HG02970 (cell line): Measurements from ENCODE around the gene MSH5.

Source experiments
- ATAC-seq: cut with Tn5 transposase; IDR thresholded peaks from one replicate; pipeline ENCODE4 v1.9.1; 2021; ENCODE audit warnings: mild to moderate bottlenecking, moderate library complexity, moderate number of reproducible peaks; ENCODE audit not compliant: unreplicated experiment, low FRiP score

MSH5 gene

DNA sequence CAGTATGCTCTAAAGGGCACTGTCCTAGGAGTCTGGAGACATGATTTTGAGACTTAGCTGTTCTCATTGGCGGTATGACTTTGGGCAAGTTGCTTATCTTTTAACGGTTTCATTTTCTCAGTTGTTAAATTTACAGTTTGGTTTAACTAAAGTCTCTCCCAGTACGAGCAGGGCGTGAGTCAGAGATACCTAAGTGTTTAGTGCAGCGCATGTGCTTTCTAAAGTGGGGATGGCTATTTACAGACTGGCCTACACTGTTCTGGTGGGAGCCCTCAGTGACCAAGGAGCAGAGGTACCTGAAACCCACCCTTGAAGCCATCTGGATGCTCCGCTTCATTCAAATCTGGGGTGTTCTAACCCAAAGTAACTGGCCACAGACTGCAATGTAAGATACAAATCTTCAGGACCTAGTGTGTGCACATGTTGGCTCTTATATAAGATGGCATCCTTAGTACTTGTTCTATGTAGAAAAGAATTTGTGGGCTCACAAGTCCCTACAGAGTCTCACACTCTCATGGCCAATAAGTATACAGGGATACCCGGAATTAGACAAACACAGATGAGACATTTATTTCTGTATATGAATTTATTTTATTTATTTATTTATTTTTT lies 10.7 kb downstream of the MSH5 start:
- ATAC-seq = no peak

- ATAC-seq = no peak
Measured at GRCh38 chr6:31752739-31753319, 13.0 kb downstream of the MSH5 start.

DNA sequence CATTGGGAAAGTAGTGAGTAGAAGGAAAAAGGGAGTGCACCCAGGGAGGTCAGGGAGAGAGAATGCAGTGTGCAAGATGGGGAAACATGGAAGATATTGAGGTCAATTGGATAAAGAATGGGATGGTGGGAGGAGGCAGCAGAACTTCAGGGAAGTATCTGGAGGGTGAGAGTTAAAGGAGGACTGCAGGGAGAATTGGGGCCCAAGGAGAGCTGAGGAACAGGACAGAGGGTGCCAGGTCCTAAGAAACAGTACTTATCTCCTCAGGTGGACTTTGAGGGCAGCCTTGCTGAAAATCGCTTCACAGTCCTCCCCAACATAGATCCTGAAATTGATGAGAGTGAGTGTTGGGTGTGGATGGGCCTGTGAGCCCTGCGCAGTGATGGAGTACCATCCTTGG lies 18.5 kb downstream of the MSH5 start:
- ATAC-seq = no peak

DNA sequence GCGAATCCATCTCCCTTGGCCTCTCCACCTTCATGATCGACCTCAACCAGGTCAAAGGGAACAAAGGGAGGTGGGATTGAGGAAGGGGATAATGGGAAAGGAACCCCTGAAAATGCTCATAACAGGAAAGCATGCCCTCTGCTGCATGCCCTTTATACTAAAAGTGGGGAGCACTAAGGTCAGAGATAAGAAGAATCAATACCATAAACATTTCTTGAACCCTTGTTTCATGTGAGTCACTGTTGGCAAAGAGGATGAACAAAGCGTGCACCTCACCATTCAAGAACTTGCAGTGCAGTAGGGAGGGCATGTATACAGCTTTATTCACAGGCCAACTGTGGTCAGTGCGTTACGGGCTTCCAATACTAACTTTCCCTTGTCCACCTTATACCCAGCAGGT lies 21.0 kb downstream of the MSH5 start:
- no peak for ATAC-seq

- ATAC-seq = no peak
Measured at GRCh38 chr6:31761343-31761742, 21.5 kb downstream of the MSH5 start.

GRCh38 chr6:31762356-31762755 lies 22.6 kb downstream of the MSH5 start, which contains the start of gene SAPCD1:
Gene SAPCD1, plus strand, starts transcription at chr6:31762656. Its CDS starts 399 bp downstream, at chr6:31763055.
- ATAC-seq = no peak

- ATAC-seq = no peak
Measured at GRCh38 chr6:31762878-31763618, 23.2 kb downstream of the MSH5 start.

DNA sequence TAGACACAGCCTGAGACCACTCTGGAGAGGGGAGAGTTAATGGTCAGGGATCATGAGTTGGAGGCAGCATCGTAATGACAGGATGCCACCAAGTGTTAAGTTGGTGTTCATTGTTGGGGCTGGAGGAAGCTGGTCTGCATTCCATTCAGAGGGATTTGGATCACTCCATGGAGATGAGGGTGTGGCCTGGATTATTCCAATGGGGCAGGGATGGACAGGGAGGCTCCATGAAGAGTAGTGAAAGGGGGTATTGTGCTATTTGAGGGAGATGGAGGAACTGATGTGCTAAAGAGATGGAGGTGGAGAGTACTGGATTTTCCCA lies 23.8 kb downstream of the MSH5 start:
- no peak for ATAC-seq

DNA sequence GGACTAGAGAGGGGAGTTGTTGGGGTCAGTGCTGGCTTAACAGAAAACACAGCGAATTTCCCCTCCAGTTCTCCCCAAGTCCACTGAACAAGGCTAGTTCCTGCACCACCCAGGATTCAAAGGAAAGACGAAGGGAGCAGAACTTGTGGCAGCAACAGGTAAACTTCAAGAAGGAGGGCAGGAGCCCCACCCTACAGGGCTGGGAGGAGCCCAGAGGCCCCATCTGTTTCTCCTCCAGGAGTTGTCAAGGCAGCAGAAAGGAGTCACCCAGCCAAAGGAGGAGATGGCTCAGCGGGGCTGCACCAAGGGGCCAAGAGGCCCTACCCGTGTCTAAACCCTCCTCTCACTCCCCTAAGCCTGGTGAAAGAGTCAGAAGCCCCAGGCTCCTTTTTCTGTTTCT lies 24.4 kb downstream of the MSH5 start:
- no peak for ATAC-seq

GRCh38 chr6:31765559-31765909 lies 25.7 kb downstream of the MSH5 start:
- no peak for ATAC-seq

DNA sequence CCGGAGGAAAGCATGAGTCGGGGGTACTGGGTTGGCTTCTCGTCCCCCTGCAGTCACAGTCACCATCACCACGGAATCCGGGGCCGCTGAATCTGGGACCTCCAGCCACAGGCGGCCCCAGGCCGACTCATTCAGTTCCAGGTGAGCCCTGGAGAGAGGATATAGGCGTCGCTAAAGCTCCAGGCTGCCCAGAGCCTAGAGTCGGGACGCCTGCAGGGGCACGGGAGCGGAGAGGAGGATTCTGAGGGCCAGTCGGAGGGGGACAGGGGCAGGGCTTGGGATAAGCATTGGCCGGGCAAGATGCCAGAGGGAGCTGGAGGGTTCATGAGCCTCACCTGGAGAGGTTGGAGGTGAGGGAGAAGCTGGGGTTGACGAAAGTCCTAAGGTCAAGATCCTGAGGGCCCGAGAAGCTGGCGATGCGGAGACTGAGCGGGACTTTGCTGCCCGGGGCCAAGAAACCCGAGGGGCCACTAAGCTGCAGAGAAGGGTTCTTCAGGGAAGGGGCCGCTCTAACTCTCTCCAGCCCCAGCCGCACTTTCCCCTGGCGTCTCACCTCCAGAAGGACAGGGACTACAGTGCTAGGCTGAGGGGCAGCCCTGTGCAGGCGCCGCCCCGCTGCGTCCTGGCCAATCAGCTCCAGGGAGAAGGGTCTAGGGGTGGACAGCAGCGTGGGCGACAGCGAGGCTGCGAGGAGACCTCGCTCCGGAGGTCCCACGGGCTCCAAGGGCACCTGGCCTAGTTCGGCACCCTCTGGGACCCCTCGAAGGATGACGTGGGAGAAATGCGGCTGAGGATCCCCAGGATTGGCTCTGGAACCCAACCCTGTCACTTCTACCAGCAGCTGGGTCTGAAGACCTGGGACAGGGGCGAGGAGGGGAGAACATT lies 26.3 kb downstream of the MSH5 start:
- ATAC-seq = no peak

DNA sequence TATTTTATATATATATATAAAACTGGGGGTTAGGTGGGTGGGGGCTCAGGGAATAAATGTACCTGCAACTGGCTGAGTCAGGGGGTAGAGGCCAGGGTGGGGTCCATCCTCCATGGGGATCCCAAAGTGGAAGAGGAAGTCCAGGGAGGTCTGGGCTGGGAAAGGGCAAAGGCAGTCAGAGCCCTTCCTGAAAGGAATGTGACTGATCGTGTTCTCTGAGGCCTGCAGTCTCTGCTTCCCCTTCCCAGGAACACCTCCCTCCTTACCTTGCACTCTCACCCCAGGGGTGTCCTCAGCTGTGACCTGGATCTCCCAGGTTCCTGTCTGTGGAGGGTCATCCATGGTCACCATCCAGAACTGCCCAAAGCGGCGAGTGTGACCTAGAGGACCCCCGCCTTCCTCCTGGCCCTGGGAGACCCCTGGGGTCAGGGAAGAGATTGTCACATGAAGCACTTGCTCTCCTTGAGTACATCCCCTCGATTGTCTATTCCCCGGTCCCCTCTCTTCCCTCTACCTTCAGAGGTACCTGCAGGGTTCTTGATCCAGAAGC lies 27.4 kb downstream of the MSH5 start:
- ATAC-seq = no peak

GRCh38 chr6:31768363-31769257 lies 28.8 kb downstream of the MSH5 start:
- ATAC-seq = no peak

- no peak for ATAC-seq
Measured at GRCh38 chr6:31769684-31770371, 30.0 kb downstream of the MSH5 start.

GRCh38 chr6:31770860-31771259 lies 31.1 kb downstream of the MSH5 start:
- ATAC-seq = no peak

DNA sequence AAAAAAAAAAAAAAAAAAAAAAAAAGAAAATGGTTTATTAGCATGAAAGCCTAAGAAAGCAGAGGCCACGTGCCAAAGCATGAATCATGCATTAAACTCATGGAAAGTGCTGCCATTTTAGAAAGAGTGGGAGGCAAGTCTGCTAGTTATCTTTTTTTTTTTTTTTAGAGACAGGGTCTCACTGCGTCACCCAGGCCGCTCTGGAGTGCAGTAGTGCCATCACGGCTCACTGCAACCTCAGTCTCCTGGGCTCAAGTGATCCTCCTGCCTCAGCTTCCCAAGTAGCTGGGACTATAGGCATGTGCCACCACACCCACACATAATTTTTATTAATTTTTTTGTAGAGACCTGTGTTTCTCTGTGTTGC lies 32.2 kb downstream of the MSH5 start:
- no peak for ATAC-seq

DNA sequence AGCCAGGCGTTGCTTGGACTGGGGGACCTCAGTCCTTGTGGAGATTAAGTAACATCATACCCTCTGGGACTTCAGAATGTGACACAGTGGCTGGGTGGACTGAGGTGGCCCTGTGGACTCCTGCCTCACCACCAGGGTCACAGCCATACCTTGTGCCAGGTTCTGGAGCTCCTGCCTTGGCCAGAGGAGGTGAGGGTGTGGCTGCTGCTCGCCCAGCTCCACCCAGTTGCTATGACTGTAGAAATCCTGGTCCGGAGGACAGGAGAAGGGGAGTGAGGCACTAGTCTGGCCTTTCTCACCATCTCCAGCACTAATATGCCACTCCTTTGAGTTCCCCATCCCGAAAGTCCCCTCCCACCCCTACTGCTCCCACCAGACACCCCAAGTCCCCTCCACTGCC lies 35.4 kb downstream of the MSH5 start:
- no peak for ATAC-seq

- no peak for ATAC-seq
Measured at GRCh38 chr6:31775633-31776484, 36.1 kb downstream of the MSH5 start.
